ENCODE data around the gene PTGS2.
"Not testable (repeated sequence)": the region's sequence is repeated elsewhere in the genome, so short reads cannot be mapped to it uniquely, and the experiment has no call there.

PTGS2 gene

GRCh38 chr1:186669784-186670183 is 10.4 kb downstream of the PTGS2 start:
- not testable (repeated sequence) for DNase-seq

- DNase-seq = not testable (repeated sequence)
Observed at GRCh38 chr1:186664217-186664616, 16.0 kb downstream of the PTGS2 start.

GRCh38 chr1:186662752-186663151 is 17.5 kb downstream of the PTGS2 start:
- no peak for DNase-seq

- DNase-seq = no peak
Observed at GRCh38 chr1:186659890-186660341, 20.3 kb downstream of the PTGS2 start.

GRCh38 chr1:186658999-186659398 is 21.2 kb downstream of the PTGS2 start:
- DNase-seq = no peak

GRCh38 chr1:186657481-186657880 is 22.7 kb downstream of the PTGS2 start:
- DNase-seq = no peak

- DNase-seq = no peak
Observed at GRCh38 chr1:186655876-186656275, 24.3 kb downstream of the PTGS2 start.

GRCh38 chr1:186654741-186655140 is 25.5 kb downstream of the PTGS2 start:
- no peak for DNase-seq

GRCh38 chr1:186653312-186653711 is 26.9 kb downstream of the PTGS2 start:
- no peak for DNase-seq

GRCh38 chr1:186648613-186649012 is 31.6 kb downstream of the PTGS2 start:
- DNase-seq = no peak

GRCh38 chr1:186647985-186648384 is 32.2 kb downstream of the PTGS2 start:
- DNase-seq = not testable (repeated sequence)

GRCh38 chr1:186643614-186644013 is 36.6 kb downstream of the PTGS2 start:
- DNase-seq = no peak

- DNase-seq = not testable (repeated sequence)
Observed at GRCh38 chr1:186637567-186637966, 42.7 kb downstream of the PTGS2 start.

- DNase-seq = no peak
Observed at GRCh38 chr1:186636786-186637185, 43.4 kb downstream of the PTGS2 start.

- no peak for DNase-seq
Observed at GRCh38 chr1:186634511-186634910, 45.7 kb downstream of the PTGS2 start.

GRCh38 chr1:186633116-186633515 is 47.1 kb downstream of the PTGS2 start:
- DNase-seq = no peak

GRCh38 chr1:186629341-186629740 is 50.9 kb downstream of the PTGS2 start:
- no peak for DNase-seq

- no peak for DNase-seq
Observed at GRCh38 chr1:186628910-186629309, 51.3 kb downstream of the PTGS2 start.

- no peak for DNase-seq
Observed at GRCh38 chr1:186627019-186627418, 53.2 kb downstream of the PTGS2 start.

GRCh38 chr1:186626356-186626932 is 53.8 kb downstream of the PTGS2 start:
- DNase-seq = no peak

GRCh38 chr1:186623551-186623950 is 56.7 kb downstream of the PTGS2 start:
- no peak for DNase-seq

All from activated naive CD4-positive, alpha-beta T cell treated with Interleukin-2 at 50 U/mL for 16 hours (primary cell).